Liver (tissue), 9 donors: ENCODE data around the gene EPC2. TPM values are rescaled to one million over a fixed set of nuclear protein-coding genes. Genes with fewer than 3 reads are reported as not detected.
"Not testable (repeated sequence)": the region's sequence is repeated elsewhere in the genome, so short reads cannot be mapped to it uniquely, and the experiment has no call there.

Experiments
- DNase-seq: peaks from one replicate; pipeline ENCODE4 v3.0.0-alpha.2; 2017; ENCODE audit warnings: low spot score
- H3K27ac ChIP-seq, 2 donors: one replicate each; pipeline ENCODE4 v1.7.0; 2013; ENCODE audit warnings: inconsistent platforms in 2 of 2, low read length in 2 of 2, control low read depth in 1 of 2, low read depth in 1 of 2, mild to moderate bottlenecking in 1 of 2
- H3K27me3 ChIP-seq, 4 donors: one replicate each; pipeline versions ENCODE4 v1.6.1 to v1.7.0; 2013; ENCODE audit warnings: low read length in 3 of 4, inconsistent platforms in 1 of 4, mild to moderate bottlenecking in 1 of 4, moderate library complexity in 1 of 4; ENCODE audit not compliant: control insufficient read depth in 4 of 4, insufficient read depth in 4 of 4
- H3K36me3 ChIP-seq, 4 donors: one replicate each; pipeline versions ENCODE4 v1.6.1 to v1.7.0; 2013; ENCODE audit warnings: low read length in 3 of 4, mild to moderate bottlenecking in 3 of 4, low read depth in 1 of 4, moderate library complexity in 1 of 4; ENCODE audit not compliant: control insufficient read depth in 4 of 4, insufficient read depth in 3 of 4
- H3K4me1 ChIP-seq, 4 donors: one replicate each; pipeline versions ENCODE4 v1.6.1 to v1.7.0; 2013; ENCODE audit warnings: low read length in 3 of 4, mild to moderate bottlenecking in 3 of 4, moderate library complexity in 1 of 4; ENCODE audit not compliant: control insufficient read depth in 4 of 4, insufficient read depth in 4 of 4
- H3K4me3 ChIP-seq, 3 donors: one replicate each; pipeline versions ENCODE4 v1.6.1 to v1.7.0; 2013; ENCODE audit warnings: low read length in 3 of 3, control low read depth in 1 of 3, low read depth in 1 of 3, mild to moderate bottlenecking in 1 of 3
- H3K9ac ChIP-seq, 2 donors: one replicate each; pipeline ENCODE4 v1.7.0; 2013; ENCODE audit warnings: low read length in 2 of 2, mild to moderate bottlenecking in 2 of 2, moderate library complexity in 2 of 2, control low read depth in 1 of 2, low read depth in 1 of 2
- H3K9me3 ChIP-seq, 4 donors: one replicate each; pipeline versions ENCODE4 v1.6.1 to v1.7.0; 2013; ENCODE audit warnings: low read length in 3 of 4; ENCODE audit not compliant: control insufficient read depth in 4 of 4
- CTCF ChIP-seq: fragments of 150-350 bp; IDR thresholded peaks from 2 replicates; pipeline ENCODE4 v1.5.1; 2017; ENCODE audit warnings: improper control_type of control experiment, low read depth, low read length; ENCODE audit not compliant: missing input control
- EGR1 ChIP-seq, 2 donors: IDR thresholded peaks; 2 replicates each; pipeline ENCODE4 v1.6.1; 2016 to 2018; ENCODE audit warnings: antibody characterized with exemption in 2 of 2, low read depth in 2 of 2
- FOXA1 ChIP-seq: IDR thresholded peaks from 2 replicates; pipeline ENCODE4 v1.6.1; 2016; ENCODE audit warnings: antibody characterized with exemption
- FOXA2 ChIP-seq: IDR thresholded peaks from 2 replicates; pipeline ENCODE4 v1.6.1; 2016; ENCODE audit warnings: antibody characterized with exemption
- GABPA ChIP-seq, 2 donors: IDR thresholded peaks in 1 of 2; conservative IDR thresholded peaks in 1 of 2; 2 replicates each; pipeline ENCODE4 v1.6.1; 2016; ENCODE audit warnings: antibody characterized with exemption in 2 of 2, mild to moderate bottlenecking in 1 of 2, moderate library complexity in 1 of 2
- HNF4A ChIP-seq, 2 donors: conservative IDR thresholded peaks; 2 replicates each; pipeline ENCODE4 v1.6.1; 2016; ENCODE audit warnings: antibody characterized with exemption in 2 of 2, mild to moderate bottlenecking in 2 of 2
- HNF4G ChIP-seq: IDR thresholded peaks from 2 replicates; pipeline ENCODE4 v1.6.1; 2016; ENCODE audit warnings: antibody characterized with exemption
- JUND ChIP-seq, 2 donors: IDR thresholded peaks; 2 replicates each; pipeline ENCODE4 v1.6.1; 2016; ENCODE audit warnings: antibody characterized with exemption in 2 of 2
- NR2F2 ChIP-seq: IDR thresholded peaks from 2 replicates; pipeline ENCODE4 v1.6.1; 2016; ENCODE audit warnings: antibody characterized with exemption
- RAD21 ChIP-seq, 2 donors: IDR thresholded peaks; 2 replicates each; pipeline ENCODE4 v1.6.1; 2016; ENCODE audit warnings: antibody characterized with exemption in 2 of 2, mild to moderate bottlenecking in 2 of 2
- RXRA ChIP-seq, 2 donors: IDR thresholded peaks; 2 replicates each; pipeline ENCODE4 v1.6.1; 2017 to 2018; ENCODE audit warnings: antibody characterized with exemption in 2 of 2, mild to moderate bottlenecking in 1 of 2
- SP1 ChIP-seq: IDR thresholded peaks from 2 replicates; pipeline ENCODE4 v1.6.1; 2018; ENCODE audit warnings: antibody characterized with exemption, mild to moderate bottlenecking
- TAF1 ChIP-seq: conservative IDR thresholded peaks from 2 replicates; pipeline ENCODE4 v1.6.1; 2016; ENCODE audit warnings: antibody characterized with exemption, mild to moderate bottlenecking
- YY1 ChIP-seq: IDR thresholded peaks from 2 replicates; pipeline ENCODE4 v1.6.1; 2016; ENCODE audit warnings: antibody characterized with exemption, mild to moderate bottlenecking
- WGBS: extraction: QIAGEN DNeasy Blood & Tissue Kit; methylation state at CpG from one replicate; pipeline ENCODE4 v1.1.7; 2013; 5-methylcytosine and 5-hydroxymethylcytosine counted together
- polyA plus RNA-seq, 2 donors: library from polyadenylated mRNA; stranded (reverse) in 1 of 2; unstranded in 1 of 2; fragments of 200-250 nt in 1 of 2; fragments of >200 nt in 1 of 2; fragmentation: Nextera tagmentation in 1 of 2; extraction: Ambion mirVana in 1 of 2; gene quantifications; one replicate each; pipeline versions ENCODE4 v1.2.1 to v1.2.3, GENCODE V29; 2013 to 2015
- total RNA-seq, 2 donors: library from RNA; depleted of rRNA; stranded (reverse); fragments of >200 nt; gene quantifications; one replicate each; pipeline ENCODE4 v1.2.3, GENCODE V29; 2014
- TF ChIP-seq, protein P1 (sequence below): IDR thresholded peaks from 2 replicates; pipeline ENCODE4 v1.6.1; 2016; ENCODE audit warnings: antibody characterized with exemption
- TF ChIP-seq, protein P2 (sequence below): IDR thresholded peaks from 2 replicates; pipeline ENCODE4 v1.6.1; 2016; ENCODE audit warnings: antibody characterized with exemption, mild to moderate bottlenecking
- TF ChIP-seq, protein P3 (sequence below): IDR thresholded peaks from 2 replicates; pipeline ENCODE4 v1.6.1; 2016; ENCODE audit warnings: antibody characterized with exemption
- donor health status: healthy.
- donor health status: healthy.
- donor health status: healthy.
- donor health status: healthy.
- donor health status: healthy.

Gene EPC2
- total and polyA plus RNA-seq, 4 donors = 2.8 to 17.7 (median 9.6) TPM

DNA sequence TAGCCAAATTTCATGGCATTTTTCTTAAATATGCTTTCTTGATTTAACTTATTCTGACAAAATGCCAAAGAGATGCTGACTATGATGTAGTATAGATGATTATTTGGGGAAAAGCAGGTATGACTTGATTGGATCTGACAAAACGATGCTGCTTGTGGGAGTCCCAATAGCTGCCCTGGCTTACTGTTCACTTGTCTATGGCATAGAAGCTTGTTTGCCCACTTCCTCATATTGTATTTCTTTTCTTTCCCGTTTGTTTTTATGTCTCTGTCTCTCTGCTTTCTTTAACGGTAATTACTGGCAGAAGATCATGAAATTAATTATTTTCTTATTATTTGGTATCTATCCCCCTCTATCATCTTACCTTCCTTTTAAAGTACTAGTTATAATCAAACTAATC lies 43.0 kb downstream of the EPC2 start (continued):
- TF ChIP-seq CTCF (no peak), RAD21 (IDR thresholded peaks at IDR 0.05) (no peak), HNF4G (no peak), NR2F2 (no peak), RXRA (IDR thresholded peaks at IDR 0.05) (no peak), JUND (IDR thresholded peaks at IDR 0.05) (no peak), TAF1 (no peak), YY1 (no peak), SP1 (no peak), HNF4A (conservative IDR thresholded peaks at IDR 0.05) (no peak), EGR1 (IDR thresholded peaks at IDR 0.05; ENCODE audit: low read depth in 2 of 2) (no peak), FOXA2 (no peak)

DNA sequence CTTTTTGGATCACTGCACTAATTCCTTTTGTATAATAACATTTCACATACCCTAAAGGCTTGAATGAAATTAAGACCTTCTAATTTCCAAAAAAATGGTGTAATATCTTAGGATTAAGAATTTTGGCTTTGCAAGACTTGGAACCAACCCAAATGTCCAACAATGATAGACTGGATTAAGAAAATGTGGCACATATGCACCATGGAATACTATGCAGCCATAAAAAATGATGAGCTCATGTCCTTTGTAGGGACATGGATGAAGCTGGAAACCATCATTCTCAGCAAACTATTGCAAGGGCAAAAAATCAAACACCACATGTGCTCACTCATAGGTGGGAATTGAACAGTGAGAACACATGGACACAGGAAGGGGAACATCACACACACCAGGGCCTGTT lies 43.5 kb downstream of the EPC2 start:
- not testable (repeated sequence) for H3K9ac ChIP-seq, H3K9me3 ChIP-seq, H3K4me1 ChIP-seq, H3K27me3 ChIP-seq, H3K27ac ChIP-seq, H3K4me3 ChIP-seq, DNase-seq
- H3K36me3 ChIP-seq = peaks cover 0 to 13% (median 9%) of the 10 kb centered on the region in 4 donors

DNA sequence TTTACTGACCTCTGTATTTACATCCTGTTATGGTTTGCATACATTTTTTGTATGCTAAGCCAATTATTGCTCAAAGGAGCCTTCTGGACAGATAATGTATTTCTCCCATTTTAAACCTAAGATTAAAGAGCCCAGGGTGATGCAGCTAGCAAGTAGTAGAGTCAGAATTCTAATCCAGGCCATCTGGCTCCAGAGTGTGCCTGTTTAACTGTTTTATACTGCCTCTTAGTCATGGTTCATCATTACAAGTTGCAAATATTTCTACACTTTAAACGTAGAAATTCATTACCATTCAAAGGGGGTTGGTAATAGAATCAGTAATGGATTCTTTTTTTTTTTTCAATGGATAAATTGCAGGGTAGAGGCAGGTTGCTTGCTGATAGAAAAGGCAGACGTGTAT lies 52.4 kb downstream of the EPC2 start:
- H3K4me3 ChIP-seq = no peak overlapping the region

More for the DNA sequence above, 52.4 kb downstream of the EPC2 start:
- TF ChIP-seq YY1 (no peak), SP1 (no peak), NR2F2 (no peak), FOXA1 (no peak), HNF4A (conservative IDR thresholded peaks at IDR 0.05) (no peak), GABPA (IDR thresholded peaks at IDR 0.05 in 1 of 2, conservative IDR thresholded peaks at IDR 0.05 in 1 of 2) (no peak), CTCF (no peak), FOXA2 (no peak), HNF4G (no peak), JUND (IDR thresholded peaks at IDR 0.05) (no peak)
- TF ChIP-seq, protein P1, sequence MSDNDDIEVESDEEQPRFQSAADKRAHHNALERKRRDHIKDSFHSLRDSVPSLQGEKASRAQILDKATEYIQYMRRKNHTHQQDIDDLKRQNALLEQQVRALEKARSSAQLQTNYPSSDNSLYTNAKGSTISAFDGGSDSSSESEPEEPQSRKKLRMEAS = no peak
- TF ChIP-seq, protein P2, sequence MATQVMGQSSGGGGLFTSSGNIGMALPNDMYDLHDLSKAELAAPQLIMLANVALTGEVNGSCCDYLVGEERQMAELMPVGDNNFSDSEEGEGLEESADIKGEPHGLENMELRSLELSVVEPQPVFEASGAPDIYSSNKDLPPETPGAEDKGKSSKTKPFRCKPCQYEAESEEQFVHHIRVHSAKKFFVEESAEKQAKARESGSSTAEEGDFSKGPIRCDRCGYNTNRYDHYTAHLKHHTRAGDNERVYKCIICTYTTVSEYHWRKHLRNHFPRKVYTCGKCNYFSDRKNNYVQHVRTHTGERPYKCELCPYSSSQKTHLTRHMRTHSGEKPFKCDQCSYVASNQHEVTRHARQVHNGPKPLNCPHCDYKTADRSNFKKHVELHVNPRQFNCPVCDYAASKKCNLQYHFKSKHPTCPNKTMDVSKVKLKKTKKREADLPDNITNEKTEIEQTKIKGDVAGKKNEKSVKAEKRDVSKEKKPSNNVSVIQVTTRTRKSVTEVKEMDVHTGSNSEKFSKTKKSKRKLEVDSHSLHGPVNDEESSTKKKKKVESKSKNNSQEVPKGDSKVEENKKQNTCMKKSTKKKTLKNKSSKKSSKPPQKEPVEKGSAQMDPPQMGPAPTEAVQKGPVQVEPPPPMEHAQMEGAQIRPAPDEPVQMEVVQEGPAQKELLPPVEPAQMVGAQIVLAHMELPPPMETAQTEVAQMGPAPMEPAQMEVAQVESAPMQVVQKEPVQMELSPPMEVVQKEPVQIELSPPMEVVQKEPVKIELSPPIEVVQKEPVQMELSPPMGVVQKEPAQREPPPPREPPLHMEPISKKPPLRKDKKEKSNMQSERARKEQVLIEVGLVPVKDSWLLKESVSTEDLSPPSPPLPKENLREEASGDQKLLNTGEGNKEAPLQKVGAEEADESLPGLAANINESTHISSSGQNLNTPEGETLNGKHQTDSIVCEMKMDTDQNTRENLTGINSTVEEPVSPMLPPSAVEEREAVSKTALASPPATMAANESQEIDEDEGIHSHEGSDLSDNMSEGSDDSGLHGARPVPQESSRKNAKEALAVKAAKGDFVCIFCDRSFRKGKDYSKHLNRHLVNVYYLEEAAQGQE = no peak
- TF ChIP-seq, protein P3, sequence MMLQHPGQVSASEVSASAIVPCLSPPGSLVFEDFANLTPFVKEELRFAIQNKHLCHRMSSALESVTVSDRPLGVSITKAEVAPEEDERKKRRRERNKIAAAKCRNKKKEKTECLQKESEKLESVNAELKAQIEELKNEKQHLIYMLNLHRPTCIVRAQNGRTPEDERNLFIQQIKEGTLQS = no peak
- Histone ChIP-seq H3K27ac (no peak overlapping the region), H3K9me3 (peaks cover 2 to 13% (median 3%) of the 10 kb centered on the region in 4 donors), H3K36me3 (peaks cover 0 to 15% (median 4%) of the 10 kb centered on the region in 4 donors), H3K9ac (no peak overlapping the region), H3K27me3 (no peaks in the 10 kb centered on the region), H3K4me1 (no peaks in the 10 kb centered on the region)
- 97% methylated on average over 2 of the region's 2 CpGs for WGBS
- no peak for DNase-seq
